Smooth muscle cell (in vitro differentiated cells): Measurements from ENCODE around the gene C10orf95. TPM values are rescaled to one million over a fixed set of nuclear protein-coding genes. Genes with fewer than 3 reads are reported as not detected.

Experiments used
- DNase-seq: peaks from one replicate; lab custom pipeline; 2025; ENCODE audit not compliant: unreplicated experiment; lab: John Stamatoyannopoulos, UW
- H2AFZ ChIP-seq: fragments of 200-600 bp; sonication (generic); 2 replicates; pipeline ENCODE4 v1.6.0; 2016; ENCODE audit warnings: antibody characterized with exemption, low read depth, mild to moderate bottlenecking
- H3F3A ChIP-seq: fragments of 200-600 bp; sonication (generic); 2 replicates; pipeline ENCODE4 v1.6.0; 2017; ENCODE audit warnings: antibody characterized with exemption, low read depth
- H3K27ac ChIP-seq: fragments of 200-600 bp; sonication (generic); 2 replicates; pipeline ENCODE4 v1.5.1; 2016; ENCODE audit warnings: low read depth, mild to moderate bottlenecking
- H3K27me3 ChIP-seq: fragments of 200-600 bp; sonication (generic); 2 replicates; pipeline ENCODE4 v1.6.1; 2016; ENCODE audit warnings: low read depth, mild to moderate bottlenecking
- H3K36me3 ChIP-seq: fragments of 200-600 bp; sonication (generic); 2 replicates; pipeline ENCODE4 v1.5.1; 2016; ENCODE audit warnings: low read depth
- H3K4me1 ChIP-seq: fragments of 200-600 bp; sonication (generic); 2 replicates; pipeline ENCODE4 v1.5.1; 2016; ENCODE audit warnings: low read depth
- H3K4me2 ChIP-seq: fragments of 200-600 bp; sonication (generic); 2 replicates; pipeline ENCODE4 v1.6.0; 2016; ENCODE audit warnings: mild to moderate bottlenecking
- H3K4me3 ChIP-seq: fragments of 200-600 bp; sonication (generic); 2 replicates; pipeline ENCODE4 v1.5.1; 2016; ENCODE audit warnings: mild to moderate bottlenecking
- H3K79me2 ChIP-seq: fragments of 200-600 bp; sonication (generic); 2 replicates; pipeline ENCODE4 v1.6.0; 2016; ENCODE audit warnings: low read depth, mild to moderate bottlenecking
- H3K9ac ChIP-seq: fragments of 200-600 bp; sonication (generic); 2 replicates; pipeline ENCODE4 v1.6.0; 2016; ENCODE audit warnings: low read depth
- H3K9me3 ChIP-seq: fragments of 200-600 bp; sonication (generic); replicated peaks from 2 replicates; pipeline ENCODE4 v1.5.1; 2016; ENCODE audit warnings: low read depth
- H4K20me1 ChIP-seq: fragments of 200-600 bp; sonication (generic); 2 replicates; pipeline ENCODE4 v1.6.0; 2016; ENCODE audit warnings: low read depth
- WGBS: methylation state at CpG from one replicate; pipeline ENCODE4 v1.1.7; 2016; ENCODE audit warnings: low lambda C conversion rate; 5-methylcytosine and 5-hydroxymethylcytosine counted together
- polyA plus RNA-seq: library from polyadenylated mRNA; unstranded; fragments of >200 nt; fragmentation: Nextera tagmentation; extraction: Ambion mirVana; gene quantifications from 2 replicates; pipeline ENCODE4 v1.2.1, GENCODE V29; 2016
- total RNA-seq: library from RNA; depleted of rRNA; stranded (reverse); fragments of >200 nt; gene quantifications from 2 replicates; pipeline ENCODE4 v1.2.3, GENCODE V29; 2014
- TF ChIP-seq, protein P1 (sequence below): fragments of 200-600 bp; sonication (generic); IDR thresholded peaks from 2 replicates; pipeline ENCODE4 v1.5.1; 2017; ENCODE audit warnings: borderline replicate concordance, mild to moderate bottlenecking, antibody characterized with exemption; ENCODE audit not compliant: insufficient read depth, poor library complexity, severe bottlenecking

C10orf95 gene
- total and polyA plus RNA-seq, 2 experiments from 2014 or later: 0.62 TPM; not detected in 1

GRCh38 chr10:102421757-102422512 lies 29.4 kb downstream of the C10orf95 start:
- no peaks in the 10 kb centered on the region for H3K9me3 ChIP-seq
- H3K36me3 ChIP-seq: no peaks in the 10 kb centered on the region
- H3K4me1 ChIP-seq: peaks cover 20% of the 10 kb centered on the region
- H3K9ac ChIP-seq: peak overlapping the region; percentile 51
- peak overlapping the region; percentile 86 for H3K4me3 ChIP-seq
- DNase-seq: no peak
- TF ChIP-seq, protein P1, sequence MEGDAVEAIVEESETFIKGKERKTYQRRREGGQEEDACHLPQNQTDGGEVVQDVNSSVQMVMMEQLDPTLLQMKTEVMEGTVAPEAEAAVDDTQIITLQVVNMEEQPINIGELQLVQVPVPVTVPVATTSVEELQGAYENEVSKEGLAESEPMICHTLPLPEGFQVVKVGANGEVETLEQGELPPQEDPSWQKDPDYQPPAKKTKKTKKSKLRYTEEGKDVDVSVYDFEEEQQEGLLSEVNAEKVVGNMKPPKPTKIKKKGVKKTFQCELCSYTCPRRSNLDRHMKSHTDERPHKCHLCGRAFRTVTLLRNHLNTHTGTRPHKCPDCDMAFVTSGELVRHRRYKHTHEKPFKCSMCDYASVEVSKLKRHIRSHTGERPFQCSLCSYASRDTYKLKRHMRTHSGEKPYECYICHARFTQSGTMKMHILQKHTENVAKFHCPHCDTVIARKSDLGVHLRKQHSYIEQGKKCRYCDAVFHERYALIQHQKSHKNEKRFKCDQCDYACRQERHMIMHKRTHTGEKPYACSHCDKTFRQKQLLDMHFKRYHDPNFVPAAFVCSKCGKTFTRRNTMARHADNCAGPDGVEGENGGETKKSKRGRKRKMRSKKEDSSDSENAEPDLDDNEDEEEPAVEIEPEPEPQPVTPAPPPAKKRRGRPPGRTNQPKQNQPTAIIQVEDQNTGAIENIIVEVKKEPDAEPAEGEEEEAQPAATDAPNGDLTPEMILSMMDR: no peak
- peaks cover 9% of the 10 kb centered on the region for H4K20me1 ChIP-seq
- peaks cover 11% of the 10 kb centered on the region for H3F3A ChIP-seq
- 2% methylated on average over 57 of the region's 62 CpGs for WGBS
- peaks cover 23% of the 10 kb centered on the region for H3K27me3 ChIP-seq
- H3K27ac ChIP-seq: peak overlapping the region; percentile 58
- H3K79me2 ChIP-seq: peaks cover 5% of the 10 kb centered on the region
- H2AFZ ChIP-seq: peak overlapping the region; percentile 97
- peak overlapping the region; percentile 98 for H3K4me2 ChIP-seq

DNA sequence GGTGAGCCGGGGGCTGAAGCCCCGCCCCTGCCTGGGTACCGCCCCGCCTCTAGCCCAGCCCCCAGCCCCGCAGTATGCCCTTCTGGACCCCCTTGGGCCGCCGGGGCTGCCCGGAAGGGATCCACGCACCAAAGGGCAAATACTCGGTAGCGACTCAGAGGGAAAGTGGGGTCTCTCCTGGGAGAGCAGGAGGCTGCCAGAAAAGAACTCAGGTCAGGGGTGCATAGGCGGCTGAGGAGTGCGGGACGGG lies 29.9 kb downstream of the C10orf95 start:
- Histone ChIP-seq H3K36me3 (no peaks in the 10 kb centered on the region), H3K27ac (peak overlapping the region; percentile 58), H3K9ac (peak overlapping the region; percentile 51), H3K4me3 (peak overlapping the region; percentile 86), H3F3A (peaks cover 11% of the 10 kb centered on the region), H3K27me3 (peaks cover 23% of the 10 kb centered on the region), H2AFZ (peak overlapping the region; percentile 97), H3K4me1 (peaks cover 20% of the 10 kb centered on the region), H3K4me2 (peak overlapping the region; percentile 98), H3K9me3 (no peaks in the 10 kb centered on the region), H4K20me1 (peaks cover 9% of the 10 kb centered on the region), H3K79me2 (peaks cover 5% of the 10 kb centered on the region)
- WGBS: under 1% methylated on average over 14 of the region's 14 CpGs
- TF ChIP-seq, protein P1: no peak
- DNase-seq: no peak

DNA sequence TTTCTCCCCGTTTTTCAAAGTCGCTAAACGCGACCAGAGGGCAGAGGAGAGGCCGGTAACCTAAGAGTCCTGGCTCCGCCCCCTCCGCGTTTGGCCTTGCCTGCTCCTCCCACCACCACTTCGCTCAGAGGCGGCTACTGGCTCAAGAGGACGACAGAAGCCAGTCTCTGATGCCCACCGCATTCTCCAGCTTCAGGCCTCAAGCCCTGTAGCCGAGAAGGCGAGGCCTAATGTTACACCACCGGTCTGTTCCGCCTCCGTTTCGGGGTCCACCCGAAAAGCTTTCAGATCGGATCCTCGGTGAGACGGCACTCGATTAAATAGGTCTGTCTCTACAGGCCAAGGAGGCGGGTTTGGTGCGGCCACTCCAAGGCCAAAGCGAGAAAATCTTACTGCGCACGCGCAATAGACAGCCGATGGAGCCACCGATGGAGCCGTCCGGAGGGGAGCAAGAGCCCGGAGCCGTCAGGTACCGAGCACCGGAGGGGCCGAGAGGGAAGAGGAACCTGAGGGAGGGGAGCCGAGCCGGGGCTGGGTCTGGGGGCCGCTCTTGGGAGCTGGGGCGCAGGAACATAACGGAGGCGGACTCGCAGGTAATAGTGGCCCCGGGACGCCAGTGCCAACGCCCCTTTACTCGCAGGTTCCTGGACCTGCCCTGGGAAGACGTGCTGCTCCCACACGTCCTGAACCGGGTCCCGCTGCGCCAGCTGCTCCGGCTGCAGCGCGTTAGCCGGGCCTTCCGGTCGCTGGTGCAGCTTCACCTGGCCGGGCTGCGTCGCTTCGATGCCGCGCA lies 30.4 kb downstream of the C10orf95 start, which contains the start of gene FBXL15:
FBXL15 (plus strand) TSS at position 123 of the 793 bp plus-strand sequence; CDS start at position 417, 294 bp downstream.
- WGBS: 1% methylated on average over 59 of the region's 66 CpGs
- peaks cover 9% of the 10 kb centered on the region for H4K20me1 ChIP-seq
- H3K4me1 ChIP-seq: peaks cover 20% of the 10 kb centered on the region
- no peaks in the 10 kb centered on the region for H3K36me3 ChIP-seq
- TF ChIP-seq, protein P1: no peak
- peak within 1 kb of the TSS; percentile 58 for H3K27ac ChIP-seq
- DNase-seq: peak; percentile 96
- no peaks in the 10 kb centered on the region for H3K9me3 ChIP-seq
- peak within 1 kb of the TSS; percentile 51 for H3K9ac ChIP-seq
- H3K4me3 ChIP-seq: peak within 1 kb of the TSS; percentile 86
- peaks cover 23% of the 10 kb centered on the region for H3K27me3 ChIP-seq
- H3K4me2 ChIP-seq: peak within 1 kb of the TSS; percentile 98
- peaks cover 5% of the 10 kb centered on the region for H3K79me2 ChIP-seq
- peak within 1 kb of the TSS; percentile 97 for H2AFZ ChIP-seq
- H3F3A ChIP-seq: peaks cover 11% of the 10 kb centered on the region
